Glutamatergic neuron (in vitro differentiated cells): ENCODE results near the gene GLYAT. TPM values are rescaled to one million over a fixed set of nuclear protein-coding genes. Genes with fewer than 3 reads are reported as not detected.

Experiments
- DNase-seq: peaks from one replicate; pipeline ENCODE4 v3.0.0; 2022
- H3K27ac Mint-ChIP-seq: one replicate; pipeline ENCODE4 v1.8.0; 2020; ENCODE audit warnings: mild to moderate bottlenecking, mixed read lengths, inconsistent platforms; ENCODE audit not compliant: unreplicated experiment
- H3K27me3 Mint-ChIP-seq: one replicate; pipeline ENCODE4 v1.8.0; 2020; ENCODE audit warnings: mild to moderate bottlenecking, moderate library complexity, mixed read lengths, inconsistent platforms; ENCODE audit not compliant: unreplicated experiment
- H3K36me3 Mint-ChIP-seq: one replicate; pipeline ENCODE4 v1.8.0; 2020; ENCODE audit warnings: mild to moderate bottlenecking, mixed read lengths, inconsistent platforms; ENCODE audit not compliant: unreplicated experiment
- H3K4me1 Mint-ChIP-seq: one replicate; pipeline ENCODE4 v1.8.0; 2020; ENCODE audit warnings: mild to moderate bottlenecking, low read depth, mixed read lengths, inconsistent platforms; ENCODE audit not compliant: unreplicated experiment
- H3K4me3 Mint-ChIP-seq: one replicate; pipeline ENCODE4 v1.8.0; 2020; ENCODE audit warnings: mild to moderate bottlenecking, mixed read lengths, inconsistent platforms; ENCODE audit not compliant: unreplicated experiment
- H3K9me3 Mint-ChIP-seq: one replicate; pipeline ENCODE4 v1.8.0; 2020; ENCODE audit warnings: mild to moderate bottlenecking, moderate library complexity, mixed read lengths, inconsistent platforms; ENCODE audit not compliant: unreplicated experiment
- CTCF ChIP-seq: fragments of 200-600 bp; sonication (generic); IDR thresholded peaks from one replicate; pipeline ENCODE4 v1.5.0; 2021; ENCODE audit not compliant: partially characterized antibody, unreplicated experiment
- total RNA-seq: library from RNA; stranded (reverse); fragmentation: NEBNext Ultra II Directional; extraction: Animal tissue kit (Norgen Biotek cat#: 25700); gene quantifications from one replicate; pipeline ENCODE4 v1.2.1, GENCODE V29; 2021; ENCODE audit not compliant: unreplicated experiment

GLYAT gene
- total RNA-seq, 1 donor from 2014 or later, result not detected

GRCh38 chr11:58676563-58677135 lies 55.1 kb downstream of the GLYAT start:
- no peaks in the 10 kb centered on the region for H3K4me1 Mint-ChIP-seq
- no peaks in the 10 kb centered on the region for H3K36me3 Mint-ChIP-seq
- no peak for DNase-seq
- no peak for TF ChIP-seq CTCF
- no peaks in the 10 kb centered on the region for H3K9me3 Mint-ChIP-seq
- no peak overlapping the region for H3K4me3 Mint-ChIP-seq
- H3K27ac Mint-ChIP-seq, result no peak overlapping the region
- H3K27me3 Mint-ChIP-seq, result no peaks in the 10 kb centered on the region

GRCh38 chr11:58675334-58676155 lies 56.2 kb downstream of the GLYAT start:
- no peaks in the 10 kb centered on the region for H3K4me1 Mint-ChIP-seq
- no peak overlapping the region for H3K4me3 Mint-ChIP-seq
- H3K27me3 Mint-ChIP-seq, result no peaks in the 10 kb centered on the region
- H3K9me3 Mint-ChIP-seq, result no peaks in the 10 kb centered on the region
- DNase-seq, result peak; percentile 90
- peak; percentile 92 for TF ChIP-seq CTCF
- H3K27ac Mint-ChIP-seq, result no peak overlapping the region
- no peaks in the 10 kb centered on the region for H3K36me3 Mint-ChIP-seq

- Mint-ChIP-seq H3K4me1 (no peaks in the 10 kb centered on the region), H3K36me3 (no peaks in the 10 kb centered on the region), H3K27ac (no peak overlapping the region), H3K27me3 (no peaks in the 10 kb centered on the region), H3K4me3 (no peak overlapping the region), H3K9me3 (no peaks in the 10 kb centered on the region)
- TF ChIP-seq CTCF, result no peak
- DNase-seq, result no peak
These were observed 57.1 kb downstream of the GLYAT start for GRCh38 chr11:58674609-58675008.

- H3K27me3 Mint-ChIP-seq, result no peaks in the 10 kb centered on the region
- no peaks in the 10 kb centered on the region for H3K4me1 Mint-ChIP-seq
- DNase-seq, result no peak
- H3K9me3 Mint-ChIP-seq, result no peaks in the 10 kb centered on the region
- TF ChIP-seq CTCF, result no peak
- no peak overlapping the region for H3K4me3 Mint-ChIP-seq
- no peaks in the 10 kb centered on the region for H3K36me3 Mint-ChIP-seq
- H3K27ac Mint-ChIP-seq, result no peak overlapping the region
These were observed 59.6 kb downstream of the GLYAT start for GRCh38 chr11:58671983-58672633.
